OCI-LY1 (cell line): Measurements from ENCODE around the gene PCSK2.

ENCODE experiments used
- CTCF ChIP-seq: fragments of 200-600 bp; sonication (generic), shearing (Covaris generic); IDR thresholded peaks from 2 replicates; pipeline ENCODE4 v1.5.1; 2017; ENCODE audit warnings: mild to moderate bottlenecking, antibody characterized with exemption, low read length, moderate library complexity, mixed read lengths
- EZH2 ChIP-seq: fragments of 200-600 bp; sonication (generic), shearing (Covaris generic); IDR thresholded peaks from 2 replicates; pipeline ENCODE4 v1.8.0; 2017; ENCODE audit warnings: borderline replicate concordance, mixed run types, mild to moderate bottlenecking, antibody characterized with exemption, low read length, moderate library complexity, mixed read lengths

- TF ChIP-seq CTCF, result no peak
- no peak for TF ChIP-seq EZH2
Measured at GRCh38 chr20:17365831-17366230, 139.0 kb downstream of the PCSK2 start.
